SU-DHL-6 (cell line): ENCODE results near the gene CBFA2T2.

Experiments
- CTCF ChIP-seq: fragments of 200-600 bp; sonication (generic); IDR thresholded peaks from one replicate; pipeline ENCODE4 v1.5.1; 2017; ENCODE audit warnings: antibody characterized with exemption, mild to moderate bottlenecking, low read length, moderate library complexity; ENCODE audit not compliant: insufficient read depth, poor library complexity, severe bottlenecking
- EZH2phosphoT487 ChIP-seq: fragments of 200-600 bp; sonication (generic), shearing (Covaris generic); conservative IDR thresholded peaks from 2 replicates; pipeline ENCODE4 v1.6.1; 2018; ENCODE audit warnings: mild to moderate bottlenecking, antibody characterized with exemption, low read length, moderate library complexity, mixed read lengths

GRCh38 chr20:33554914-33555420 is 65.1 kb downstream of the CBFA2T2 start:
- TF ChIP-seq CTCF (no peak), EZH2phosphoT487 (no peak)
